Nephron progenitor cell (in vitro differentiated cells): ENCODE measurements around the gene CDR2.

Source experiments
- DNase-seq: peaks from one replicate; pipeline ENCODE4 v3.0.0; 2021
- H3K27ac Mint-ChIP-seq: 2 replicates; pipeline ENCODE4 v1.8.0; 2021; ENCODE audit warnings: mild to moderate bottlenecking, moderate library complexity, mixed read lengths
- H3K27me3 Mint-ChIP-seq: 2 replicates; pipeline ENCODE4 v1.8.0; 2021; ENCODE audit warnings: mild to moderate bottlenecking, low read depth, mixed read lengths; ENCODE audit not compliant: poor library complexity
- H3K36me3 Mint-ChIP-seq: 2 replicates; pipeline ENCODE4 v1.8.0; 2021; ENCODE audit warnings: low read depth, mixed read lengths
- H3K4me1 Mint-ChIP-seq: 2 replicates; pipeline ENCODE4 v1.8.0; 2021; ENCODE audit warnings: mixed read lengths
- H3K4me3 Mint-ChIP-seq: 2 replicates; pipeline ENCODE4 v1.8.0; 2021; ENCODE audit warnings: mild to moderate bottlenecking, moderate library complexity, mixed read lengths
- H3K9me3 Mint-ChIP-seq: 2 replicates; pipeline ENCODE4 v1.8.0; 2021; ENCODE audit warnings: mild to moderate bottlenecking, moderate library complexity, mixed read lengths
- CTCF ChIP-seq: fragments of 200-600 bp; sonication (generic); IDR thresholded peaks from 2 replicates; pipeline ENCODE4 v1.5.0; 2021; ENCODE audit warnings: antibody characterized with exemption

CDR2 gene

GRCh38 chr16:22323173-22323958 is 51.1 kb downstream of the CDR2 start:
- H3K4me1 Mint-ChIP-seq = no peaks in the 10 kb centered on the region
- peaks cover 5% of the 10 kb centered on the region for H3K27me3 Mint-ChIP-seq
- no peak overlapping the region for H3K4me3 Mint-ChIP-seq
- DNase-seq = no peak
- H3K9me3 Mint-ChIP-seq = no peaks in the 10 kb centered on the region
- TF ChIP-seq CTCF = no peak
- H3K27ac Mint-ChIP-seq = no peak overlapping the region
- peaks cover 9% of the 10 kb centered on the region for H3K36me3 Mint-ChIP-seq

- Mint-ChIP-seq H3K4me3 (no peak overlapping the region), H3K4me1 (no peaks in the 10 kb centered on the region), H3K36me3 (peaks cover 11% of the 10 kb centered on the region), H3K9me3 (no peaks in the 10 kb centered on the region), H3K27me3 (peaks cover 5% of the 10 kb centered on the region), H3K27ac (no peak overlapping the region)
- TF ChIP-seq CTCF = no peak
- DNase-seq = no peak
Observed at GRCh38 chr16:22322741-22323140, 51.7 kb downstream of the CDR2 start.

- peaks cover 6% of the 10 kb centered on the region for H3K4me1 Mint-ChIP-seq
- TF ChIP-seq CTCF = no peak
- DNase-seq = no peak
- no peaks in the 10 kb centered on the region for H3K9me3 Mint-ChIP-seq
- H3K4me3 Mint-ChIP-seq = no peak overlapping the region
- no peak overlapping the region for H3K27ac Mint-ChIP-seq
- peaks cover 18% of the 10 kb centered on the region for H3K36me3 Mint-ChIP-seq
- H3K27me3 Mint-ChIP-seq = peaks cover 5% of the 10 kb centered on the region
Observed at GRCh38 chr16:22322021-22322471, 52.4 kb downstream of the CDR2 start.

- H3K27me3 Mint-ChIP-seq = peaks cover 5% of the 10 kb centered on the region
- DNase-seq = peak; percentile 70
- peak; percentile 97 for TF ChIP-seq CTCF
- H3K36me3 Mint-ChIP-seq = peaks cover 18% of the 10 kb centered on the region
- H3K4me1 Mint-ChIP-seq = peaks cover 6% of the 10 kb centered on the region
- no peak overlapping the region for H3K27ac Mint-ChIP-seq
- no peaks in the 10 kb centered on the region for H3K9me3 Mint-ChIP-seq
- H3K4me3 Mint-ChIP-seq = no peak overlapping the region
Observed at GRCh38 chr16:22321340-22322001, 52.9 kb downstream of the CDR2 start.

- peak overlapping the region; percentile 49 for H3K27ac Mint-ChIP-seq
- peaks cover 22% of the 10 kb centered on the region for H3K36me3 Mint-ChIP-seq
- no peak for DNase-seq
- no peak for TF ChIP-seq CTCF
- peaks cover 5% of the 10 kb centered on the region for H3K27me3 Mint-ChIP-seq
- no peaks in the 10 kb centered on the region for H3K9me3 Mint-ChIP-seq
- H3K4me3 Mint-ChIP-seq = no peak overlapping the region
- peaks cover 6% of the 10 kb centered on the region for H3K4me1 Mint-ChIP-seq
Observed at GRCh38 chr16:22320572-22321339, 53.7 kb downstream of the CDR2 start.
